Body of pancreas (tissue), 4 donors: ENCODE measurements around the gene ADARB1. TPM values are rescaled to one million over a fixed set of nuclear protein-coding genes. Genes with fewer than 3 reads are reported as not detected.

ENCODE experiments used
- ATAC-seq: fragments of 150-250 bp; one replicate; pipeline ENCODE4 v1.9.1; 2016
- DNase-seq, 4 donors: peaks; one replicate each; pipeline ENCODE4 v3.0.0-alpha.2; 2019
- H3K27ac ChIP-seq, 4 donors: fragments of 200-600 bp; sonication (generic); 1 replicate in 3 of 4; 2 replicates in 1 of 4; pipeline versions ENCODE4 v1.5.1 to v1.6.1; 2016 to 2019; ENCODE audit warnings: mild to moderate bottlenecking in 1 of 4, mixed read lengths in 1 of 4, moderate library complexity in 1 of 4
- H3K27me3 ChIP-seq, 2 donors: fragments of 200-600 bp; sonication (generic); one replicate each; pipeline ENCODE4 v1.6.0; 2016; ENCODE audit warnings: mild to moderate bottlenecking in 1 of 2
- H3K36me3 ChIP-seq, 2 donors: fragments of 200-600 bp; sonication (generic); replicated peaks in 1 of 2; 2 replicates each; pipeline ENCODE4 v1.5.1; 2016; ENCODE audit warnings: low read depth in 2 of 2; ENCODE audit not compliant: insufficient read depth in 1 of 2
- H3K4me1 ChIP-seq: fragments of 200-600 bp; sonication (generic); one replicate; pipeline ENCODE4 v1.6.0; 2016
- H3K4me3 ChIP-seq, 2 donors: fragments of 200-600 bp; sonication (generic); 1 replicate in 1 of 2; 2 replicates in 1 of 2; pipeline ENCODE4 v1.5.1; 2016 to 2019
- H3K9me3 ChIP-seq, 3 donors: fragments of 200-600 bp; sonication (generic); 1 replicate in 2 of 3; 2 replicates in 1 of 3; pipeline ENCODE4 v1.5.1; 2016
- CTCF ChIP-seq, 7 experiments: fragments of 450-650 bp in 4 of 7; fragments of 200-600 bp in 3 of 7; sonication (generic) in 3 of 7; IDR thresholded peaks; one replicate each; pipeline ENCODE4 v1.5.1; 2016 to 2019; ENCODE audit warnings: antibody characterized with exemption in 7 of 7
- POLR2A ChIP-seq, 3 donors: fragments of 450-650 bp; IDR thresholded peaks; one replicate each; pipeline ENCODE4 v1.6.1; 2016; ENCODE audit warnings: antibody characterized with exemption in 3 of 3, mild to moderate bottlenecking in 2 of 3
- WGBS, 2 donors: methylation state at CpG; one replicate each; pipeline ENCODE4 v1.1.5; 2017; 5-methylcytosine and 5-hydroxymethylcytosine counted together
- intact Hi-C: fragments of 100-400 bp; cut with DNase I; formaldehyde crosslinking; loops from one replicate; pipeline ENCODE4 v1.15.1; 2023
- total RNA-seq, 2 donors: library from RNA; depleted of rRNA; stranded (reverse); fragments of >200 nt; gene quantifications; one replicate each; pipeline ENCODE4 v1.1.0, GENCODE V29; 2016

Gene ADARB1
- total RNA-seq, 2 donors from 2014 or later, result 11.4 to 11.5 TPM

- H3K4me1 ChIP-seq, result no peaks in the 10 kb centered on the region
- no peak for ATAC-seq
- no peaks in the 10 kb centered on the region for H3K9me3 ChIP-seq
- H3K27me3 ChIP-seq, result no peaks in the 10 kb centered on the region
- DNase-seq, result no peak
- whole genome bisulfite sequencing, 2 donors, result 66 to 72% methylated on average over 6 to 7 of the region's 7 CpGs
- H3K27ac ChIP-seq, result no peak overlapping the region
- TF ChIP-seq POLR2A (IDR thresholded peaks at IDR 0.05), result no peak
- TF ChIP-seq CTCF (IDR thresholded peaks at IDR 0.05), result no peak
- intact Hi-C loops, result no loop called here
- no peak overlapping the region for H3K4me3 ChIP-seq
- no peaks in the 10 kb centered on the region for H3K36me3 ChIP-seq
Measured at GRCh38 chr21:45169001-45169400, 94.6 kb downstream of the ADARB1 start.

GRCh38 chr21:45169682-45170081, 95.3 kb downstream of the ADARB1 start:
- no peak for DNase-seq
- H3K27me3 ChIP-seq, result no peaks in the 10 kb centered on the region
- H3K36me3 ChIP-seq, result no peaks in the 10 kb centered on the region
- 80% methylated on average over 6 of the region's 6 CpGs for WGBS, 2 donors
- no peak for ATAC-seq
- H3K4me1 ChIP-seq, result no peaks in the 10 kb centered on the region
- intact Hi-C loops, result no loop called here
- no peaks in the 10 kb centered on the region for H3K9me3 ChIP-seq
- H3K4me3 ChIP-seq, result no peak overlapping the region
- no peak overlapping the region for H3K27ac ChIP-seq
- TF ChIP-seq POLR2A (IDR thresholded peaks at IDR 0.05) (no peak), CTCF (IDR thresholded peaks at IDR 0.05) (no peak)

- H3K36me3 ChIP-seq, result no peaks in the 10 kb centered on the region
- no peaks in the 10 kb centered on the region for H3K27me3 ChIP-seq
- intact Hi-C loops, result no loop called here
- no peak for ATAC-seq
- H3K4me1 ChIP-seq, result no peaks in the 10 kb centered on the region
- DNase-seq, result no peak
- H3K27ac ChIP-seq, result no peak overlapping the region
- TF ChIP-seq POLR2A (IDR thresholded peaks at IDR 0.05), result no peak
- no peak for TF ChIP-seq CTCF (IDR thresholded peaks at IDR 0.05)
- 89 to 96% methylated on average over 8 of the region's 8 CpGs for WGBS, 2 donors
- no peak overlapping the region for H3K4me3 ChIP-seq
- H3K9me3 ChIP-seq, result no peaks in the 10 kb centered on the region
Measured at GRCh38 chr21:45170987-45171386, 96.6 kb downstream of the ADARB1 start.

- Histone ChIP-seq H3K4me1 (no peaks in the 10 kb centered on the region), H3K4me3 (no peak overlapping the region)
- intact Hi-C loops, result no loop called here
Measured at GRCh38 chr21:45172420-45172819, 98.0 kb downstream of the ADARB1 start.

More at GRCh38 chr21:45172420-45172819, 98.0 kb downstream of the ADARB1 start:
- Histone ChIP-seq H3K27me3 (no peaks in the 10 kb centered on the region), H3K9me3 (no peaks in the 10 kb centered on the region), H3K36me3 (no peaks in the 10 kb centered on the region), H3K27ac (no peak overlapping the region)
- DNase-seq, result no peak
- ATAC-seq, result no peak
- WGBS, 2 donors, result 93 to 94% methylated on average over 9 to 10 of the region's 10 CpGs
- no peak for TF ChIP-seq CTCF (IDR thresholded peaks at IDR 0.05)
- no peak for TF ChIP-seq POLR2A (IDR thresholded peaks at IDR 0.05)
